IMR-90 (cell line): ENCODE measurements around the gene FOCAD. TPM values are rescaled to one million over a fixed set of nuclear protein-coding genes. Genes with fewer than 3 reads are reported as not detected.

Experiments used
- ATAC-seq: fragments of 200-7000 bp; cut with Tn5 transposase; 2 replicates; pipeline ENCODE4 v1.9.1; 2020; ENCODE audit warnings: low read depth, mild to moderate bottlenecking, moderate library complexity
- BruUV-seq: library from RNA; stranded (reverse); fragments of 400-500 nt; replicated peaks from 2 replicates; lab custom pipeline; 2021; lab: Mats Ljungman, UMichigan
- CTCF ChIA-PET: fragments of 300-600 bp; formaldehyde crosslinking; extraction: SDS; loops from one replicate; lab custom pipeline; 2021; ENCODE audit warnings: antibody characterized with exemption; lab: Yijun Ruan, JAX
- POLR2A ChIA-PET: fragments of 300-600 bp; sonication (Branson Sonifier 250); formaldehyde crosslinking; loops from one replicate; lab custom pipeline; 2022; ENCODE audit warnings: antibody characterized with exemption; ENCODE audit not compliant: unreplicated experiment; lab: Charles Lee
- DNase-seq: peaks from one replicate; pipeline ENCODE4 v3.0.0; 2013
- H2AFZ ChIP-seq: replicated peaks from 2 replicates; pipeline ENCODE3; 2013; ENCODE audit warnings: low read length, mild to moderate bottlenecking; ENCODE audit not compliant: poor library complexity
- H2AK5ac ChIP-seq: 2 replicates; pipeline ENCODE4 v1.6.1; 2013; ENCODE audit warnings: low read depth, low read length, inconsistent platforms
- H2AK9ac ChIP-seq: replicated peaks from 2 replicates; pipeline ENCODE3; 2013; ENCODE audit warnings: mild to moderate bottlenecking, low read depth, low read length, moderate library complexity; ENCODE audit not compliant: poor library complexity
- H2BK120ac ChIP-seq: 2 replicates; pipeline ENCODE4 v1.6.1; 2013; ENCODE audit warnings: low read depth, low read length, inconsistent platforms
- H2BK15ac ChIP-seq: 3 replicates; pipeline ENCODE4 v1.6.1; 2013; ENCODE audit warnings: low read depth, low read length, inconsistent platforms
- H2BK20ac ChIP-seq: 2 replicates; pipeline ENCODE4 v1.6.1; 2013; ENCODE audit warnings: low read depth, mild to moderate bottlenecking, inconsistent platforms, low read length, moderate library complexity
- H2BK5ac ChIP-seq: 2 replicates; pipeline ENCODE4 v1.6.1; 2013; ENCODE audit warnings: mild to moderate bottlenecking, low read depth, low read length, inconsistent platforms; ENCODE audit not compliant: poor library complexity, severe bottlenecking
- H3K14ac ChIP-seq: replicated peaks from 2 replicates; pipeline ENCODE4 v1.6.1; 2013; ENCODE audit warnings: low read depth, low read length, inconsistent platforms
- H3K18ac ChIP-seq: 2 replicates; pipeline ENCODE4 v1.6.1; 2013; ENCODE audit warnings: low read depth, low read length, control low read depth
- H3K23ac ChIP-seq: 2 replicates; pipeline ENCODE4 v1.6.1; 2013; ENCODE audit warnings: low read depth, low read length, inconsistent platforms
- H3K27ac ChIP-seq: 2 replicates; pipeline ENCODE4 v1.5.1; 2013; ENCODE audit warnings: mild to moderate bottlenecking, control low read depth, low read length; ENCODE audit not compliant: insufficient read depth
- H3K27me3 ChIP-seq: 2 replicates; pipeline ENCODE4 v1.6.1; 2013; ENCODE audit warnings: low read length; ENCODE audit not compliant: control insufficient read depth, insufficient read depth
- H3K36me3 ChIP-seq: 2 replicates; pipeline ENCODE4 v1.6.1; 2013; ENCODE audit warnings: low read length, mixed read lengths; ENCODE audit not compliant: control insufficient read depth, insufficient read depth
- H3K4ac ChIP-seq: 2 replicates; pipeline ENCODE4 v1.6.1; 2013; ENCODE audit warnings: low read depth, low read length, inconsistent platforms
- H3K4me1 ChIP-seq: 2 replicates; pipeline ENCODE4 v1.6.1; 2013; ENCODE audit warnings: low read length, mixed read lengths; ENCODE audit not compliant: control insufficient read depth, insufficient read depth
- H3K4me2 ChIP-seq: 2 replicates; pipeline ENCODE4 v1.6.1; 2013; ENCODE audit warnings: low read depth, mild to moderate bottlenecking, control low read depth, low read length, moderate library complexity
- H3K4me3 ChIP-seq: 2 replicates; pipeline ENCODE4 v1.5.1; 2013; ENCODE audit warnings: low read depth, mild to moderate bottlenecking, control low read depth, low read length, moderate library complexity; ENCODE audit not compliant: insufficient read depth
- H3K56ac ChIP-seq: 2 replicates; pipeline ENCODE4 v1.6.1; 2013; ENCODE audit warnings: low read length, inconsistent platforms; ENCODE audit not compliant: insufficient read depth; ENCODE audit errors: extremely low read depth
- H3K79me1 ChIP-seq, 2 experiments: 2 replicates each; pipeline ENCODE4 v1.6.1; 2013; ENCODE audit warnings: low read length in 2 of 2, inconsistent platforms in 1 of 2, low read depth in 1 of 2
- H3K9ac ChIP-seq: 2 replicates; pipeline ENCODE4 v1.6.1; 2013; ENCODE audit warnings: low read depth, low read length, control low read depth
- H3K9me1 ChIP-seq: 2 replicates; pipeline ENCODE4 v1.6.1; 2013; ENCODE audit warnings: low read length, inconsistent platforms; ENCODE audit not compliant: insufficient read depth
- H3K9me3 ChIP-seq: 2 replicates; pipeline ENCODE4 v1.6.1; 2013; ENCODE audit warnings: low read length; ENCODE audit not compliant: control insufficient read depth, insufficient read depth
- H4K20me1 ChIP-seq: 2 replicates; pipeline ENCODE4 v1.6.1; 2013; ENCODE audit warnings: low read length, inconsistent platforms; ENCODE audit not compliant: insufficient read depth
- H4K5ac ChIP-seq: 2 replicates; pipeline ENCODE4 v1.6.1; 2013; ENCODE audit warnings: mild to moderate bottlenecking, low read depth, low read length, control low read depth
- H4K8ac ChIP-seq, 2 experiments: 2 replicates each; pipeline ENCODE4 v1.6.1; 2013; ENCODE audit warnings: low read depth in 2 of 2, low read length in 2 of 2, control low read depth in 1 of 2, inconsistent platforms in 1 of 2
- H4K91ac ChIP-seq: 2 replicates; pipeline ENCODE4 v1.6.1; 2013; ENCODE audit warnings: low read depth, low read length, inconsistent platforms; ENCODE audit not compliant: insufficient read depth
- CEBPB ChIP-seq: IDR thresholded peaks from 2 replicates; pipeline ENCODE4 v1.6.1; 2012; ENCODE audit warnings: low read depth, low read length, improper control_type of control experiment
- FOS ChIP-seq: fragments of 150-350 bp; IDR thresholded peaks from 2 replicates; pipeline ENCODE4 v1.6.1; 2016; ENCODE audit warnings: low read depth, low read length
- WGBS, 2 experiments: methylation state at CpG; one replicate each; pipeline versions ENCODE4 v1.1.5 to v1.1.7; 2013; ENCODE audit warnings: missing lambda C conversion rate in 2 of 2; ENCODE audit not compliant: insufficient read length in 1 of 2; ENCODE audit errors: extremely low coverage in 2 of 2; 5-methylcytosine and 5-hydroxymethylcytosine counted together
- dilution Hi-C: fragments of 300-500 bp; cut with HindIII; formaldehyde crosslinking; loops from one replicate; pipeline ENCODE4 v1.14.3; 2018; ENCODE audit warnings: low sequenced_read_pairs; ENCODE audit not compliant: unreplicated experiment
- in situ Hi-C: fragments of 300-500 bp; cut with MboI; formaldehyde crosslinking; loops from 3 replicates; pipeline ENCODE4 v1.14.3; 2019; ENCODE audit warnings: low sequenced_read_pairs, inconsistent platforms, mixed read lengths
- intact Hi-C: fragments of 100-400 bp; cut with micrococcal nuclease; formaldehyde crosslinking; loops from 2 replicates; pipeline ENCODE4 v1.10.0; 2022
- polyA plus RNA-seq, 3 experiments: library from polyadenylated mRNA; depleted of rRNA; stranded (reverse); fragments of >200 nt; gene quantifications; 2 replicates each; pipeline ENCODE4 v1.2.3, GENCODE V29; 2012; ENCODE audit warnings: low replicate concordance in 1 of 3
- total RNA-seq: library from RNA; depleted of rRNA; stranded (reverse); fragments of >200 nt; gene quantifications from 2 replicates; pipeline ENCODE4 v1.2.3, GENCODE V29; 2012

The FOCAD gene
- total and polyA plus RNA-seq, 2 of the 4 experiments (the other 2 are of a cell fraction), result 28.8 to 91.2 TPM

DNA sequence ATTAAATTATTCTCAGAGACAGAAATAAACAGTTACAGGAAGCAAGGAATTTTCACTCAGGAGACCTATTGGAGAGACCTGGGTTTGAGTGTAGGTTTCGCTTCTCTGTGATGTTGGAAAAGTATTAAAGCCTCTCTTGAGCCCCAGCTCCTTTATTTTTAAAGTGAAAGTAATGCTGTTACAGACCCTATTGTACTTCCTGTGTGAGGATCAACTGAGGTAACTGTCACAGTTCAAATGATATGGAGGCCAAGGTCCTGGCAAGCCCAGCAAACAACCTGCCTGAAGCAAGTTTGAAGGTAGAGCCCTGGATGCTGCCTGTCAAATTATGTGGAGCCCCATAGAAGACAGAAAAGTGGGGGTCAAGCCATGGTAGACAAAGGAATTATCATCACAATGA, 355.2 kb downstream of the FOCAD start:
- Histone ChIP-seq H2AFZ (no peak overlapping the region), H3K36me3 (no peaks in the 10 kb centered on the region), H4K20me1 (no peaks in the 10 kb centered on the region), H4K8ac (no peak overlapping the region), H3K27me3 (no peaks in the 10 kb centered on the region), H3K4me2 (no peak overlapping the region), H3K23ac (no peak overlapping the region), H4K91ac (no peak overlapping the region), H2AK9ac (no peak overlapping the region), H2BK120ac (no peak overlapping the region), H2AK5ac (no peak overlapping the region), H3K4me1 (no peaks in the 10 kb centered on the region), H3K9me3 (no peaks in the 10 kb centered on the region), H2BK20ac (no peak overlapping the region), H3K4me3 (no peak overlapping the region), H2BK15ac (no peak overlapping the region), H3K4ac (no peak overlapping the region), H3K9ac (no peak overlapping the region), H3K56ac (no peak overlapping the region), H3K14ac (no peak overlapping the region), H3K79me1 (no peaks in the 10 kb centered on the region), H2BK5ac (no peak overlapping the region), H4K5ac (no peak overlapping the region), H3K27ac (no peak overlapping the region), H3K18ac (no peak overlapping the region), H3K9me1 (0 out of 2 replicates have a peak, but pooled peaks cover 5% of the 10 kb centered on the region)
- WGBS, 2 experiments, result no CpG with 5 or more reads among the region's 1 CpG
- ChIA-PET POLR2A (no interaction called here), CTCF (no interaction called here)
- intact Hi-C loops, result no loop called here
- ATAC-seq, result no peak
- dilution Hi-C loops, result no loop called here
- no peak for DNase-seq
- BruUV-seq, result no TSS peak
- in situ Hi-C loops, result no loop called here
- TF ChIP-seq CEBPB (no peak), FOS (no peak)
